Hair follicle dermal papilla cell (primary cell): ENCODE results near the gene DUS3L. TPM values are rescaled to one million over a fixed set of nuclear protein-coding genes. Genes with fewer than 3 reads are reported as not detected.

Experiments used
- total RNA-seq: library from RNA; depleted of rRNA; stranded (reverse); fragments of >200 nt; gene quantifications from 2 replicates; pipeline ENCODE4 v1.2.3, GENCODE V29; 2012

Gene DUS3L
- total RNA-seq, result 26.3 and 30.7 TPM in 2 replicates

GRCh38 chr19:5790559-5791520 is at the start of gene DUS3L:
TSS of gene DUS3L (minus strand) at chr19:5791163. CDS start at chr19:5791141, 22 bp downstream.

GRCh38 chr19:5839065-5840017 is 48.4 kb upstream of the DUS3L start, which contains the start of gene FUT6:
TSS of gene FUT6 (minus strand) at chr19:5839702. CDS start at chr19:5832567, 7,135 bp downstream.

GRCh38 chr19:5804516-5805461 is 13.8 kb upstream of the DUS3L start, which contains the start of gene NRTN:
TSS of gene NRTN (plus strand) at chr19:5805067. CDS start at chr19:5824166, 19,099 bp downstream.

GRCh38 chr19:5784581-5785147 is 6.3 kb downstream of the DUS3L start, which contains the start of gene PRR22:
TSS of gene PRR22 (minus strand) at chr19:5784746. CDS start at chr19:5784660, 86 bp downstream.

Other genes with a start within 250 kb of the DUS3L start
- under 0.01 TPM in 2 replicates for gene TINCR, start 223.2 kb downstream of the DUS3L start, total RNA-seq
- 27.3 and 29.8 TPM in 2 replicates for gene SAFB2, start 168.4 kb downstream of the DUS3L start, total RNA-seq
- gene SAFB, start 168.1 kb downstream of the DUS3L start, total RNA-seq, result 29.4 and 39.0 TPM in 2 replicates
- gene MICOS13, start 110.6 kb downstream of the DUS3L start, total RNA-seq, result 24.7 and 27.2 TPM in 2 replicates
- gene HSD11B1L, start 110.1 kb downstream of the DUS3L start, total RNA-seq, result 14.1 and 15.2 TPM in 2 replicates
- gene RPL36, start 100.9 kb downstream of the DUS3L start, total RNA-seq, result 142 and 198 TPM in 2 replicates
- 96.9 and 103 TPM in 2 replicates for gene LONP1, start 71.0 kb downstream of the DUS3L start, total RNA-seq
- gene CATSPERD, start 70.5 kb downstream of the DUS3L start, total RNA-seq, result under 0.01 TPM in 1 of 2 replicates, not detected in the other
- 0.49 and 1.1 TPM in 2 replicates for gene PRR22, start 6.4 kb downstream of the DUS3L start, total RNA-seq
- gene NRTN, start 13.9 kb upstream of the DUS3L start, total RNA-seq, result 0.16 TPM in 1 of 2 replicates, not detected in the other
- not detected in 2 replicates for gene FUT6, start 48.5 kb upstream of the DUS3L start, total RNA-seq
- gene FUT3, start 60.3 kb upstream of the DUS3L start, total RNA-seq, result not detected in 2 replicates
- not detected in 2 replicates for gene FUT5, start 79.4 kb upstream of the DUS3L start, total RNA-seq
- gene NDUFA11, start 112.6 kb upstream of the DUS3L start, total RNA-seq, result 184 and 238 TPM in 2 replicates
- 10.8 and 11.5 TPM in 2 replicates for gene VMAC, start 113.7 kb upstream of the DUS3L start, total RNA-seq
- 27.9 and 31.5 TPM in 2 replicates for gene CAPS, start 123.1 kb upstream of the DUS3L start, total RNA-seq
- gene RANBP3, start 187.0 kb upstream of the DUS3L start, total RNA-seq, result 50.6 and 63.5 TPM in 2 replicates